CD14-positive monocyte (primary cell): ENCODE measurements around the gene PLCB3. TPM values are rescaled to one million over a fixed set of nuclear protein-coding genes. Genes with fewer than 3 reads are reported as not detected.
A peak's percentile ranks its signal among the peaks of the same experiment; 100 is the strongest.

ENCODE experiments used
- DNase-seq, 3 donors: peaks; one replicate each; pipeline ENCODE4 v3.0.0-alpha.2; 2011 to 2022
- H2AFZ ChIP-seq: 2 replicates; pipeline ENCODE4 v1.6.0; 2012; ENCODE audit warnings: mild to moderate bottlenecking, low read depth, low read length, inconsistent platforms; ENCODE audit not compliant: insufficient read depth, poor library complexity, severe bottlenecking
- H3K27ac ChIP-seq, 2 donors: 1 replicate in 1 of 2; 2 replicates in 1 of 2; pipeline ENCODE4 v1.5.1; 2012 to 2013; ENCODE audit warnings: low read length in 2 of 2, control low read depth in 1 of 2, inconsistent platforms in 1 of 2, low read depth in 1 of 2, mild to moderate bottlenecking in 1 of 2
- H3K27me3 ChIP-seq, 2 donors: one replicate each; pipeline versions ENCODE4 v1.6.0 to v1.6.1; 2011 to 2013; ENCODE audit warnings: low read length in 2 of 2; ENCODE audit not compliant: control insufficient read depth in 2 of 2, insufficient read depth in 2 of 2
- H3K36me3 ChIP-seq, 2 donors: replicated peaks in 1 of 2; 1 replicate in 1 of 2; 2 replicates in 1 of 2; pipeline versions ENCODE4 v1.5.1 to v1.6.1; 2012 to 2013; ENCODE audit warnings: low read length in 2 of 2, control low read depth in 1 of 2, inconsistent platforms in 1 of 2, mild to moderate bottlenecking in 1 of 2; ENCODE audit not compliant: insufficient read depth in 2 of 2, control insufficient read depth in 1 of 2
- H3K4me1 ChIP-seq, 2 donors: 1 replicate in 1 of 2; 2 replicates in 1 of 2; pipeline versions ENCODE4 v1.5.1 to v1.6.1; 2012 to 2013; ENCODE audit warnings: low read length in 2 of 2, control low read depth in 1 of 2, inconsistent platforms in 1 of 2, mild to moderate bottlenecking in 1 of 2, moderate library complexity in 1 of 2; ENCODE audit not compliant: insufficient read depth in 2 of 2, control insufficient read depth in 1 of 2
- H3K4me2 ChIP-seq: replicated peaks from 2 replicates; pipeline ENCODE3; 2012; ENCODE audit warnings: low read length, moderate library complexity, mild to moderate bottlenecking; ENCODE audit not compliant: poor library complexity, severe bottlenecking; ENCODE audit errors: extremely low read depth
- H3K4me3 ChIP-seq, 3 experiments: fragments of 200-600 bp in 1 of 3; sonication (generic) in 1 of 3; replicated peaks in 1 of 3; 1 replicate in 2 of 3; 2 replicates in 1 of 3; pipeline ENCODE4 v1.5.1; 2011 to 2013; ENCODE audit warnings: low read length in 3 of 3, mild to moderate bottlenecking in 3 of 3, control low read depth in 2 of 3, low read depth in 2 of 3, inconsistent platforms in 1 of 3, moderate library complexity in 1 of 3
- H3K79me2 ChIP-seq: 2 replicates; pipeline ENCODE4 v1.6.0; 2012; ENCODE audit warnings: mild to moderate bottlenecking, control low read depth, inconsistent platforms, low read length, moderate library complexity; ENCODE audit not compliant: insufficient read depth
- H3K9ac ChIP-seq: 2 replicates; pipeline ENCODE4 v1.6.0; 2017; ENCODE audit warnings: low read length, mild to moderate bottlenecking; ENCODE audit not compliant: insufficient read depth, poor library complexity, severe bottlenecking
- H3K9me3 ChIP-seq, 2 donors: replicated peaks in 1 of 2; 1 replicate in 1 of 2; 2 replicates in 1 of 2; pipeline versions ENCODE4 v1.5.1 to v1.6.1; 2012 to 2013; ENCODE audit warnings: low read length in 2 of 2, control low read depth in 1 of 2; ENCODE audit not compliant: control insufficient read depth in 1 of 2, insufficient read depth in 1 of 2
- H4K20me1 ChIP-seq: 2 replicates; pipeline ENCODE4 v1.6.0; 2012; ENCODE audit warnings: mild to moderate bottlenecking, low read length, control low read depth, moderate library complexity; ENCODE audit not compliant: insufficient read depth
- H3K27ac Mint-ChIP-seq, 7 donors: one replicate each; pipeline ENCODE4 v1.8.0; 2020; ENCODE audit warnings: mild to moderate bottlenecking in 7 of 7, mixed read lengths in 7 of 7, moderate library complexity in 6 of 7, inconsistent platforms in 2 of 7
- H3K27me3 Mint-ChIP-seq, 3 donors: one replicate each; pipeline ENCODE4 v1.8.0; 2021 to 2022; ENCODE audit warnings: low read depth in 3 of 3, mild to moderate bottlenecking in 3 of 3, mixed read lengths in 3 of 3, moderate library complexity in 3 of 3, inconsistent platforms in 1 of 3
- H3K36me3 Mint-ChIP-seq, 2 donors: one replicate each; pipeline ENCODE4 v1.8.0; 2020; ENCODE audit warnings: mixed read lengths in 2 of 2, inconsistent platforms in 1 of 2, mild to moderate bottlenecking in 1 of 2
- H3K4me1 Mint-ChIP-seq: one replicate; pipeline ENCODE4 v1.8.0; 2020; ENCODE audit warnings: mild to moderate bottlenecking, mixed read lengths
- H3K4me3 Mint-ChIP-seq, 2 donors: one replicate each; pipeline ENCODE4 v1.8.0; 2020; ENCODE audit warnings: mild to moderate bottlenecking in 2 of 2, mixed read lengths in 2 of 2, moderate library complexity in 1 of 2
- H3K9me3 Mint-ChIP-seq, 7 donors: one replicate each; pipeline ENCODE4 v1.8.0; 2020 to 2022; ENCODE audit warnings: mixed read lengths in 7 of 7, mild to moderate bottlenecking in 6 of 7, moderate library complexity in 6 of 7, inconsistent platforms in 2 of 7
- CTCF ChIP-seq: fragments of 200-600 bp; IDR thresholded peaks from one replicate; pipeline ENCODE4 v1.8.0; 2022; ENCODE audit warnings: antibody characterized with exemption, mild to moderate bottlenecking
- WGBS: methylation state at CpG from one replicate; pipeline ENCODE4 v1.1.5; 2013; ENCODE audit warnings: missing lambda C conversion rate; ENCODE audit not compliant: insufficient coverage; 5-methylcytosine and 5-hydroxymethylcytosine counted together
- intact Hi-C, 2 donors: fragments of 100-400 bp; cut with micrococcal nuclease; formaldehyde crosslinking; loops; one replicate each; pipeline versions ENCODE4 v1.15.0 to v1.15.1; 2023
- polyA plus RNA-seq, 3 donors: library from polyadenylated mRNA; depleted of rRNA in 1 of 3; unstranded in 2 of 3; stranded (reverse) in 1 of 3; fragments of 300-500 nt in 2 of 3; fragments of >200 nt in 1 of 3; fragmentation: Illumina TruSeq in 2 of 3; gene quantifications; 1 replicate in 2 of 3; 2 replicates in 1 of 3; pipeline ENCODE4 v1.2.3, GENCODE V29; 2012 to 2021

Gene PLCB3
- polyA plus RNA-seq, 3 donors = 1.1 to 17.8 (median 1.4) TPM

GRCh38 chr11:64292460-64293254, 41.3 kb downstream of the PLCB3 start:
- peaks cover 56 to 70% of the 10 kb centered on the region in 2 donors for H3K27me3 ChIP-seq

GRCh38 chr11:64294774-64295173, 43.4 kb downstream of the PLCB3 start:
- Mint-ChIP-seq H3K27me3 (peaks cover 86 to 95% (median 91%) of the 10 kb centered on the region in 3 donors), H3K4me1 (peaks cover 16% of the 10 kb centered on the region), H3K27ac (peak overlapping the region in 1 of 7 donors; percentile 44), H3K9me3 (peaks cover 0 to 38% (median 9%) of the 10 kb centered on the region in 7 donors), H3K4me3 (peak overlapping the region in 1 of 2 donors; percentile 91), H3K36me3 (peaks cover 5 to 20% of the 10 kb centered on the region in 2 donors)
- Histone ChIP-seq H4K20me1 (no peaks in the 10 kb centered on the region), H3K9ac (no peak overlapping the region), H3K27ac (no peak overlapping the region), H3K4me2 (no peak overlapping the region), H3K79me2 (no peaks in the 10 kb centered on the region), H3K4me3 (no peak overlapping the region), H3K27me3 (peaks cover 73 to 91% of the 10 kb centered on the region in 2 donors), H3K4me1 (peaks cover 11 to 24% of the 10 kb centered on the region in 2 donors), H2AFZ (no peak overlapping the region), H3K36me3 (no peaks in the 10 kb centered on the region), H3K9me3 (peaks cover 5 to 54% of the 10 kb centered on the region in 2 donors)
- no peak for TF ChIP-seq CTCF
- 50% methylated on average over 1 of the region's 3 CpGs for WGBS
- no peak for DNase-seq
- intact Hi-C loops = no loop called here

More at GRCh38 chr11:64292460-64293254, 41.3 kb downstream of the PLCB3 start:
- Mint-ChIP-seq H3K27me3 (peaks cover 69 to 87% (median 74%) of the 10 kb centered on the region in 3 donors), H3K27ac (no peak overlapping the region), H3K36me3 (peaks cover 5 to 16% of the 10 kb centered on the region in 2 donors), H3K4me3 (peak overlapping the region; percentile 31 to 70), H3K9me3 (peaks cover 0 to 22% (median 4%) of the 10 kb centered on the region in 7 donors), H3K4me1 (peaks cover 6% of the 10 kb centered on the region)
- WGBS = 31% methylated on average over 33 of the region's 42 CpGs
- Histone ChIP-seq H3K4me1 (peaks cover 5 to 15% of the 10 kb centered on the region in 2 donors), H3K4me3 (peak overlapping the region in 1 of 3 experiments; percentile 25), H2AFZ (no peak overlapping the region), H3K4me2 (peak overlapping the region; percentile 54), H4K20me1 (no peaks in the 10 kb centered on the region), H3K9ac (no peak overlapping the region), H3K79me2 (no peaks in the 10 kb centered on the region), H3K9me3 (peaks cover 4 to 42% of the 10 kb centered on the region in 2 donors), H3K36me3 (no peaks in the 10 kb centered on the region), H3K27ac (no peak overlapping the region)
- no peak for DNase-seq
- intact Hi-C loops = no loop called here
- no peak for TF ChIP-seq CTCF
